ENCODE data around the gene COL23A1.

DNA sequence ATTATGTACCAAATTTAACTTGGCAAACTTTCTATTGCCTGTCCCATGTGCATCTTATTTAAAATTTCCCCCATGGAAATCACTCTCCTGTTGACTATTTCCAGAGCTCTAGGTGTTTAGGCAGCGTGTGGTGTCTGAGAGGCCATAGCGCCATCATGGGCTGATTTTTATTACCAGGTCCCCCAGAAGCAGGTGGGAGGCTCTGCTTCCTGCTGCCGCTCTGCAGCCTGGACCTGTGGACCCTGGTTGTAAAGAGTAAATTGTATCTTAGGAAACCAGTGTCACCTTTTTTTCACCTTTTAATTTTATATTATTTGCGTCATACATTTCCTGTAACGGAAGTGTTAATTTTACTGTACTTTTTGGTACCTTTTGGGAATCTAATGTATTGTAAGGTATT lies 379.5 kb downstream of the COL23A1 start:
- TF ChIP-seq, protein P1, sequence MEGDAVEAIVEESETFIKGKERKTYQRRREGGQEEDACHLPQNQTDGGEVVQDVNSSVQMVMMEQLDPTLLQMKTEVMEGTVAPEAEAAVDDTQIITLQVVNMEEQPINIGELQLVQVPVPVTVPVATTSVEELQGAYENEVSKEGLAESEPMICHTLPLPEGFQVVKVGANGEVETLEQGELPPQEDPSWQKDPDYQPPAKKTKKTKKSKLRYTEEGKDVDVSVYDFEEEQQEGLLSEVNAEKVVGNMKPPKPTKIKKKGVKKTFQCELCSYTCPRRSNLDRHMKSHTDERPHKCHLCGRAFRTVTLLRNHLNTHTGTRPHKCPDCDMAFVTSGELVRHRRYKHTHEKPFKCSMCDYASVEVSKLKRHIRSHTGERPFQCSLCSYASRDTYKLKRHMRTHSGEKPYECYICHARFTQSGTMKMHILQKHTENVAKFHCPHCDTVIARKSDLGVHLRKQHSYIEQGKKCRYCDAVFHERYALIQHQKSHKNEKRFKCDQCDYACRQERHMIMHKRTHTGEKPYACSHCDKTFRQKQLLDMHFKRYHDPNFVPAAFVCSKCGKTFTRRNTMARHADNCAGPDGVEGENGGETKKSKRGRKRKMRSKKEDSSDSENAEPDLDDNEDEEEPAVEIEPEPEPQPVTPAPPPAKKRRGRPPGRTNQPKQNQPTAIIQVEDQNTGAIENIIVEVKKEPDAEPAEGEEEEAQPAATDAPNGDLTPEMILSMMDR (conservative IDR thresholded peaks at IDR 0.05; ENCODE audit: low read depth, low read length): no peak
- TF ChIP-seq EZH2 (IDR thresholded peaks at IDR 0.05; ENCODE audit: low read length, unreplicated experiment) (no peak), EZH2phosphoT487 (IDR thresholded peaks at IDR 0.05; ENCODE audit: borderline replicate concordance, low read length) (no peak)

All from PC-3 (cell line).